GM18505 (cell line): Measurements from ENCODE around the gene NDUFV1.
"Not testable (repeated sequence)": the region's sequence is repeated elsewhere in the genome, so short reads cannot be mapped to it uniquely, and the experiment has no call there.

Experiments used
- ATAC-seq: cut with Tn5 transposase; IDR thresholded peaks from one replicate; pipeline ENCODE4 v1.9.1; 2021; ENCODE audit not compliant: unreplicated experiment
- POLR2A ChIP-seq: IDR thresholded peaks from 4 replicates; pipeline ENCODE4 v1.6.1; 2011; ENCODE audit warnings: borderline replicate concordance; ENCODE audit not compliant: insufficient read depth, insufficient read length; ENCODE audit errors: extremely low read depth

NDUFV1 gene

GRCh38 chr11:67651976-67652781 is 45.4 kb downstream of the NDUFV1 start:
- ATAC-seq: no peak
- TF ChIP-seq POLR2A: no peak

GRCh38 chr11:67652965-67653845 is 46.5 kb downstream of the NDUFV1 start:
- ATAC-seq: no peak
- no peak for TF ChIP-seq POLR2A

DNA sequence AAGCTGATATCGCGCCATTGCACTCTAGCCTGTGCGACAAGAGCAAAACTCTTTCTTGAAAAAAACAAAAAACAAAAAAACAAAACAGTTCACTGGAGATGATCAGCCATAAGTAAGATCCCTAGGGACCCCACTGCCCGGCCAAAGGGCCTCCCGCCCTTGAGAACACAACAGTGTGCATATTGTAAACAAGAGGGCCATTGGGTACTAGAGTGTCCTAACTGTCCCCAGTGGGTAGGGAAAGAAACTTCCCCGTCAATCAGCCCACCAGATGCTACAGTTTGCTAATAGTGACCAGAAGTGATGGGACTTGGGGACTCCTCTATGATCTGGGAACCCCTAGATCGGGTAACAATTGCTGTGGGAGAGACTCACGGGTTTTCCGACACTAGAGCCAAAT is 47.5 kb downstream of the NDUFV1 start:
- no peak for TF ChIP-seq POLR2A
- no peak for ATAC-seq

DNA sequence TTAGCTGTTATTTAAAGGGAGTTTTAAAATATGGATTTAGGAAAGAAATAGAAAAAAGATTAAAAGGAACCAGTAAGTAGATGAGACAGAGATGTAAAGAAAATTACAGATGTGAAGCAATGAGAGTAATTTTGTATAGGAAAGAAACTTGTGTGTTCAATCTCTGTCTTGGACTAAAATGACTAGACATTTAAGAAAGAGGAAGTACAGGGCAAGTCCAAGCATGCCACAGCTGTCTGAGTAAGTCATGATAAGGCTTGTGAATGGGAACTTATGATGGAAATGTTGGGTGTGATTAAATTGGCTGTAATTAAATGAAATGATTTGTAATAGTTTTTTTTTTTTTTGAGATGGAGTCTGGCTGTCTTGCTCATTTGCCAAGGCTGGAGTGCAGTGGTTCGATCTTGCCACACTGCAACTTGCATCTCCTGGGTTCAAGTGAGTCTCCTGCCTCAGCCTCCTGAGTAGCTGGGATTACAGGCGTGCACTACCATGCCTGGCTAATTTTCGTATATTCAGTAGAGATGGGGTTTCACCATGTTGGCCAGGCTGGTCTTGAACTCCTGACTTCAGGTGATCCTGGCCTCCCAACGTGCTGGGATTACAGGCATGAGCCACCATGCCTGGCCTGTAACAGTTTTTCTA is 49.7 kb downstream of the NDUFV1 start:
- no peak for ATAC-seq
- TF ChIP-seq POLR2A: no peak

DNA sequence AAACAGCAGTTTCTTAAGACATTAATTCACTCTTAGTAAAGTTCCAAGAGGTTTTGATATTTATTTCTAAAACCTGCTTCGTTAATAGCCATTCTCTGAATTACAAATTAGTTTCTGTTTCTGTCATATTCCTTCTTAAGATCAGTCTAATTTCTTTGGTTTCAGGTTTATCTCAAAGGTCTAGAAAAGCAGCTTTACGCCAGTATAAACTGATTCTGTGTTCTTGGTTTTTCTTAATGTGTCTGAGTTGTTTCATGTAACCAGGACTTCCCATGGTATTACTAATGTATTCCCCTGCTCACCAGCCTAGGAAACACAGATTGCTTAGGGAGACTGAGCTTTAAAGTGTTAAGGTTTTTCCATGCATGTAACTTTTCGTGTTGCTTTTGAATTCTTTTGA is 50.6 kb downstream of the NDUFV1 start:
- no peak for TF ChIP-seq POLR2A
- ATAC-seq: no peak

DNA sequence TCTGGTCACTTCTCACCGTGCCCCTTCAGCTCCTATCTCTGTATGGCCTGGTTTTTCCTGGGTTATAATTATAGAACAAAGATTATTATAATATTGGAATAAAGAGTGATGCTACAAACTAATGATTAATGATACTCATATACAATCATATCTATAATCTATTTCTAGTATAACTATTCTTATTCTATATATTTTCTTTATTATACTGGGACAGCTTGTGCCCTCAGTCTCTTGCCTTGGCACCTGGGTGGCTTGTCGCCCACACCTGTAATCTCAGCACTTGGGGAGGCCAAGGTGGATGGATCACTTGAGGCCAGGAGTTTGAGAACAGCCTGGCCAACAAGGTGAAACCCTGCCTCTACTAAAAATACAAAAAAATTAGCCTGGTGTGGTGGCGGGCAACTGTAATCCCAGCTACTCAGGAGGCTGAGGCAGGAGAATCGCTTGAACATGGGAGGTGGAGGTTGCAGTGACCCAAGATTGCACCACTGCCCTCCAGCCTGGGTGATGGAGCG is 53.0 kb downstream of the NDUFV1 start:
- not testable (repeated sequence) for ATAC-seq

- ATAC-seq: not testable (repeated sequence)
Observed at GRCh38 chr11:67660752-67661151, 54.0 kb downstream of the NDUFV1 start.
